Stimulated activated CD8-positive, alpha-beta memory T cell treated with anti-CD3 and anti-CD28 coated beads, Interleukin-7, amount 100 ng/mL, for 24 hours (primary cell): ENCODE results near the gene NAB2.

Source experiments
- DNase-seq: peaks from one replicate; pipeline ENCODE4 v3.0.0-alpha.2; 2020; ENCODE audit warnings: low read depth

The NAB2 gene

GRCh38 chr12:57131896-57132744 is 43.2 kb downstream of the NAB2 start:
- no peak for DNase-seq

GRCh38 chr12:57133013-57133569 is 44.2 kb downstream of the NAB2 start:
- no peak for DNase-seq

GRCh38 chr12:57133916-57134315 is 45.0 kb downstream of the NAB2 start:
- no peak for DNase-seq

GRCh38 chr12:57134949-57135348 is 46.0 kb downstream of the NAB2 start:
- DNase-seq = no peak

GRCh38 chr12:57135527-57136326 is 46.8 kb downstream of the NAB2 start:
- DNase-seq = no peak

GRCh38 chr12:57138526-57139272 is 49.8 kb downstream of the NAB2 start:
- DNase-seq = no peak

GRCh38 chr12:57139796-57140649 is 51.1 kb downstream of the NAB2 start:
- DNase-seq = no peak

GRCh38 chr12:57141249-57141648 is 52.3 kb downstream of the NAB2 start:
- no peak for DNase-seq

- DNase-seq = no peak
These were observed 53.2 kb downstream of the NAB2 start for GRCh38 chr12:57142121-57142520.

- DNase-seq = no peak
These were observed 53.8 kb downstream of the NAB2 start for GRCh38 chr12:57142727-57143126.

GRCh38 chr12:57143454-57143853 is 54.5 kb downstream of the NAB2 start:
- no peak for DNase-seq
